ENCODE results near the gene CNN3. TPM values are rescaled to one million over a fixed set of nuclear protein-coding genes. Genes with fewer than 3 reads are reported as not detected.

Gene CNN3
- total RNA-seq, 1 donor, result 316 TPM

- TF ChIP-seq, protein P1, sequence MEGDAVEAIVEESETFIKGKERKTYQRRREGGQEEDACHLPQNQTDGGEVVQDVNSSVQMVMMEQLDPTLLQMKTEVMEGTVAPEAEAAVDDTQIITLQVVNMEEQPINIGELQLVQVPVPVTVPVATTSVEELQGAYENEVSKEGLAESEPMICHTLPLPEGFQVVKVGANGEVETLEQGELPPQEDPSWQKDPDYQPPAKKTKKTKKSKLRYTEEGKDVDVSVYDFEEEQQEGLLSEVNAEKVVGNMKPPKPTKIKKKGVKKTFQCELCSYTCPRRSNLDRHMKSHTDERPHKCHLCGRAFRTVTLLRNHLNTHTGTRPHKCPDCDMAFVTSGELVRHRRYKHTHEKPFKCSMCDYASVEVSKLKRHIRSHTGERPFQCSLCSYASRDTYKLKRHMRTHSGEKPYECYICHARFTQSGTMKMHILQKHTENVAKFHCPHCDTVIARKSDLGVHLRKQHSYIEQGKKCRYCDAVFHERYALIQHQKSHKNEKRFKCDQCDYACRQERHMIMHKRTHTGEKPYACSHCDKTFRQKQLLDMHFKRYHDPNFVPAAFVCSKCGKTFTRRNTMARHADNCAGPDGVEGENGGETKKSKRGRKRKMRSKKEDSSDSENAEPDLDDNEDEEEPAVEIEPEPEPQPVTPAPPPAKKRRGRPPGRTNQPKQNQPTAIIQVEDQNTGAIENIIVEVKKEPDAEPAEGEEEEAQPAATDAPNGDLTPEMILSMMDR (IDR thresholded peaks at IDR 0.05; ENCODE audit: extremely low read depth, low read depth, low read length), result no peak
- Histone ChIP-seq H3K4me1 (ENCODE audit: insufficient read depth, low read length) (peaks cover 49% of the 10 kb centered on the region), H2AFZ (ENCODE audit: low read length) (peak overlapping the region; percentile 8), H4K20me1 (ENCODE audit: insufficient read depth, low read length) (no peaks in the 10 kb centered on the region), H3K4me3 (ENCODE audit: insufficient read depth, low read length) (peak overlapping the region; percentile 43), H3K27me3 (ENCODE audit: insufficient read depth, low read length) (no peaks in the 10 kb centered on the region), H3K9me3 (ENCODE audit: low read depth, low read length) (no peaks in the 10 kb centered on the region), H3K36me3 (ENCODE audit: insufficient read depth, low read length) (no peaks in the 10 kb centered on the region), H3K79me2 (ENCODE audit: insufficient read depth, low read length) (no peaks in the 10 kb centered on the region), H3K4me2 (ENCODE audit: insufficient read depth, low read length) (peak overlapping the region; percentile 83), H3K27ac (ENCODE audit: low read depth, low read length) (peak overlapping the region; percentile 97)
- DNase-seq (ENCODE audit: insufficient read length, low spot score, missing footprints), result no peak
Observed at GRCh38 chr1:94864821-94865220, 62.1 kb downstream of the CNN3 start.

GRCh38 chr1:94863919-94864318 is 63.0 kb downstream of the CNN3 start:
- Histone ChIP-seq H3K9me3 (ENCODE audit: low read depth, low read length) (no peaks in the 10 kb centered on the region), H3K79me2 (ENCODE audit: insufficient read depth, low read length) (no peaks in the 10 kb centered on the region), H3K4me1 (ENCODE audit: insufficient read depth, low read length) (peaks cover 49% of the 10 kb centered on the region), H3K27ac (ENCODE audit: low read depth, low read length) (peak overlapping the region; percentile 97), H3K36me3 (ENCODE audit: insufficient read depth, low read length) (no peaks in the 10 kb centered on the region), H3K27me3 (ENCODE audit: insufficient read depth, low read length) (no peaks in the 10 kb centered on the region), H3K4me2 (ENCODE audit: insufficient read depth, low read length) (peak overlapping the region; percentile 83), H2AFZ (ENCODE audit: low read length) (no peak overlapping the region), H4K20me1 (ENCODE audit: insufficient read depth, low read length) (no peaks in the 10 kb centered on the region), H3K4me3 (ENCODE audit: insufficient read depth, low read length) (peak overlapping the region; percentile 43)
- TF ChIP-seq, protein P1 (IDR thresholded peaks at IDR 0.05; ENCODE audit: extremely low read depth, low read depth, low read length), result no peak
- DNase-seq (ENCODE audit: insufficient read length, low spot score, missing footprints), result no peak

DNA sequence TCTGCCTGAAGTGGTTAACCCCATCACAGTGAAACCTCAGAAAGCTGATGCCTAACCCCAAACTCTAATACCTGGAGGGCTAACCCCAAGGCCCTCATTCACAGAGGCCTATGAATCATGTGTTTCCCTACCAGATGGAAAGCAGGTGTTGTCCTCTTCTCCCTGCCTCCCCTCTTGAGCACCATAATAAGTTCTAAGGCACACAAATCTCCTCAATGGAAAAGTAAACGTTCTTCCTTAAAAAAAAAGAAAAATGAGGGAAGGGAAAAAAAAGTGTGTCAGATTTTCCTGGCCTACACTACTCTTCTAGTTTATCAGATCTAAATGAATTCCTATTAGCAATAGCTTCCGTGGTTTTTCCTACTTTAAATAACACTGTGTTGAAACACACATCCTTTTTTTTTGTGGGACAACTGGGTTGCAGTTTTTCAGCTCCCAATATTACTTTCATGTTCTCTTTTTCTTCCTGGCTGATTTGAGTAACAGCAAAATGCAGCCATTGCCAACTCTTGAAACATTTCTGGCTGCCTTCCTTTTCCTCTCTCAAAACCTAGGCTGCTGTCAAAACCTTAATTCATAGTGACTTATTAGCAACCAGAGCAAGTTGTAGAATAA is 63.5 kb downstream of the CNN3 start:
- peak overlapping the region; percentile 43 for H3K4me3 ChIP-seq (ENCODE audit: insufficient read depth, low read length)
- peaks cover 49% of the 10 kb centered on the region for H3K4me1 ChIP-seq (ENCODE audit: insufficient read depth, low read length)
- H3K27ac ChIP-seq (ENCODE audit: low read depth, low read length), result peak overlapping the region; percentile 97
- H3K36me3 ChIP-seq (ENCODE audit: insufficient read depth, low read length), result no peaks in the 10 kb centered on the region
- no peaks in the 10 kb centered on the region for H3K27me3 ChIP-seq (ENCODE audit: insufficient read depth, low read length)
- H3K79me2 ChIP-seq (ENCODE audit: insufficient read depth, low read length), result no peaks in the 10 kb centered on the region
- H2AFZ ChIP-seq (ENCODE audit: low read length), result peak overlapping the region; percentile 8
- TF ChIP-seq, protein P1 (IDR thresholded peaks at IDR 0.05; ENCODE audit: extremely low read depth, low read depth, low read length), result no peak
- H3K4me2 ChIP-seq (ENCODE audit: insufficient read depth, low read length), result peak overlapping the region; percentile 83
- H4K20me1 ChIP-seq (ENCODE audit: insufficient read depth, low read length), result no peaks in the 10 kb centered on the region
- no peak for DNase-seq (ENCODE audit: insufficient read length, low spot score, missing footprints)
- H3K9me3 ChIP-seq (ENCODE audit: low read depth, low read length), result no peaks in the 10 kb centered on the region

DNA sequence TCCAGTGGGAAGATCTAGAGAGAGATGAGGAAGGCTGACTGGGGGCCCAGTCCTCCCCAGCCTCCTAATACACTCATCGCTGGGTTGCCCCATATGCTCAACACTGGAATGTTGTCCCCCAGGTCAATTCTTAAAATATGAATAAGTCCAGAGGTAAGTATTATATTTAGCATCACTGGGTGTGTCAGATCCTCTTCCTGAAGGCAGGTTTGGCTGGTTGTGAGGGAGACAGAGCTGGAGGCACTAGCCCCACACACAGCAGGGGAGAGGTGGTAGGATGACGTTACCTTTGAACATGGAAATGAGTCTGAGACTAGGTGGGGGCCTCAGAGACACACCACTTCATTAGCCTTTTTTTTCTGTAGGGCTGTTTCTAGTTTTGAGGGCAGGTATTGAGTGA is 64.2 kb downstream of the CNN3 start:
- H3K4me2 ChIP-seq (ENCODE audit: insufficient read depth, low read length), result peak overlapping the region; percentile 83
- no peaks in the 10 kb centered on the region for H3K36me3 ChIP-seq (ENCODE audit: insufficient read depth, low read length)
- no peak overlapping the region for H3K4me3 ChIP-seq (ENCODE audit: insufficient read depth, low read length)
- no peaks in the 10 kb centered on the region for H4K20me1 ChIP-seq (ENCODE audit: insufficient read depth, low read length)
- H2AFZ ChIP-seq (ENCODE audit: low read length), result no peak overlapping the region
- H3K27me3 ChIP-seq (ENCODE audit: insufficient read depth, low read length), result no peaks in the 10 kb centered on the region
- peaks cover 49% of the 10 kb centered on the region for H3K4me1 ChIP-seq (ENCODE audit: insufficient read depth, low read length)
- DNase-seq (ENCODE audit: insufficient read length, low spot score, missing footprints), result no peak
- H3K79me2 ChIP-seq (ENCODE audit: insufficient read depth, low read length), result no peaks in the 10 kb centered on the region
- no peaks in the 10 kb centered on the region for H3K9me3 ChIP-seq (ENCODE audit: low read depth, low read length)
- TF ChIP-seq, protein P1 (IDR thresholded peaks at IDR 0.05; ENCODE audit: extremely low read depth, low read depth, low read length), result no peak
- H3K27ac ChIP-seq (ENCODE audit: low read depth, low read length), result peak overlapping the region; percentile 97

Measured in osteoblast (primary cell).